Subcutaneous preadipocyte (primary cell): ENCODE results near the gene C6orf141. TPM values are rescaled to one million over a fixed set of nuclear protein-coding genes. Genes with fewer than 3 reads are reported as not detected.

ENCODE experiments used
- total RNA-seq: library from RNA; depleted of rRNA; stranded (reverse); fragments of >200 nt; gene quantifications from 2 replicates; pipeline ENCODE4 v1.2.3, GENCODE V29; 2012

C6orf141 gene
- total RNA-seq = 1.5 and 6.5 TPM in 2 replicates

DNA sequence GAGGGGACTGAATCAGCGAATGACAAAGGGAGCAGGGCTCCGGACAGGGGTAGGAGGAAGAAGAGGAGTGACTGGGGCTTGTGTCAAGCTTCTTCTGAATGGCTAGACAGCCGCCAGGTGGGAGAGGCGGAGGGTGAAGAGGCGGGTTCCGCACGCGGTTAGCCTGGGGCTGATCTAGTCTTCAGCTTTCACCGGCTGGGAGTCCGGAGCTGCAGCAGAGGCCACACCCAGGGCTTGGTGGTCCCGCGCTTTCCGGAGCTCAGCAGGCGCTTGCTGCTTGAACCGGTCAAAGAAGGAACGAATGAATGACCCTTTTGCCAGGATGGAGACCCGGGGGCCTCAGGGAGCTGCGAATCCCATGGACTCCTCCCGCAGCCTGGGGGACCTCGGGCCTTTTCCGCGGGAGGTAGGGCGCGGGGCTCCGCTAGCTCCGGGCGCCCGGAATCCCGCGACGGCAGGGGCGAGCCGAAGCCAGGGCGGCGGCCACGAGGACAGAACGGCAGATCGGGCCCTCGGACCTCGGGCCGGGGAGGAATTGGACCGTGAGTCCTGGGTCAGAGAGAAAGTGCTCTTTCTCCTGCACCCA lies at the start of gene C6orf141:
Gene C6orf141 (plus strand): TSS at position 177 of the 586 bp plus-strand sequence. CDS start 125 bp downstream, at position 302.

Other genes starting within 250 kb of the C6orf141 start
- 13.3 and 14.7 TPM in 2 replicates for gene MMUT, start 87.4 kb upstream of the C6orf141 start, total RNA-seq
- 7.2 and 12.5 TPM in 2 replicates for gene CENPQ, start 87.3 kb upstream of the C6orf141 start, total RNA-seq
- gene GLYATL3, start 50.7 kb upstream of the C6orf141 start, total RNA-seq = not detected in 2 replicates
- not detected in 2 replicates for gene RHAG, start 86.2 kb downstream of the C6orf141 start, total RNA-seq
- gene CRISP2, start 162.9 kb downstream of the C6orf141 start, total RNA-seq = not detected in 2 replicates
- not detected in 2 replicates for gene CRISP3, start 193.7 kb downstream of the C6orf141 start, total RNA-seq
- gene PGK2, start 236.6 kb downstream of the C6orf141 start, total RNA-seq = not detected in 2 replicates